ENCODE results near the gene PALD1. TPM values are rescaled to one million over a fixed set of nuclear protein-coding genes. Genes with fewer than 3 reads are reported as not detected.

The PALD1 gene
- total RNA-seq, 2 donors from 2014 or later, result 4.9 to 11.7 TPM

- no peak for TF ChIP-seq CTCF (IDR thresholded peaks at IDR 0.05)
- TF ChIP-seq POLR2A (IDR thresholded peaks at IDR 0.05), result no peak
- no peaks in the 10 kb centered on the region for H3K4me1 ChIP-seq
- intact Hi-C loops (cut with DNase I), result no loop called here
- WGBS, 2 donors, result 50 to 58% methylated on average over 9 of the region's 9 CpGs
- no peak for ATAC-seq
- H3K27me3 ChIP-seq, result no peaks in the 10 kb centered on the region
- H3K27ac ChIP-seq, result peak overlapping the region in 1 of 4 donors; percentile 68
- H3K9me3 ChIP-seq, result no peaks in the 10 kb centered on the region
- H3K36me3 ChIP-seq (replicated peaks in 1 of 2; ENCODE audit: insufficient read depth in 1 of 2, low read depth in 2 of 2), result no peaks in the 10 kb centered on the region
- DNase-seq, result peak in 1 of 4 donors; percentile 55
- H3K4me3 ChIP-seq, result no peak overlapping the region
Measured at GRCh38 chr10:70493660-70494234, 15.2 kb downstream of the PALD1 start.

GRCh38 chr10:70494536-70494935 lies 16.0 kb downstream of the PALD1 start:
- Histone ChIP-seq H3K9me3 (no peaks in the 10 kb centered on the region), H3K4me3 (no peak overlapping the region), H3K27ac (peak overlapping the region in 1 of 4 donors; percentile 68), H3K4me1 (no peaks in the 10 kb centered on the region), H3K36me3 (replicated peaks in 1 of 2; ENCODE audit: insufficient read depth in 1 of 2, low read depth in 2 of 2) (no peaks in the 10 kb centered on the region), H3K27me3 (no peaks in the 10 kb centered on the region)
- DNase-seq (no peak), ATAC-seq (peak; percentile 25)
- intact Hi-C loops (cut with DNase I), result no loop called here
- WGBS, 2 donors, result 46 to 69% methylated on average over 8 of the region's 8 CpGs
- no peak for TF ChIP-seq CTCF (IDR thresholded peaks at IDR 0.05)
- TF ChIP-seq POLR2A (IDR thresholded peaks at IDR 0.05), result no peak

GRCh38 chr10:70494966-70495365 lies 16.4 kb downstream of the PALD1 start:
- DNase-seq, result peak in 2 of 4 donors; percentile 15 to 72
- intact Hi-C loops (cut with DNase I), result no loop called here
- H3K27ac ChIP-seq, result peak overlapping the region in 1 of 4 donors; percentile 68
- 67 to 72% methylated on average over 13 of the region's 13 CpGs for WGBS, 2 donors
- H3K9me3 ChIP-seq, result no peaks in the 10 kb centered on the region
- ATAC-seq, result peak; percentile 33
- TF ChIP-seq POLR2A (IDR thresholded peaks at IDR 0.05), result no peak
- no peak for TF ChIP-seq CTCF (IDR thresholded peaks at IDR 0.05)
- no peaks in the 10 kb centered on the region for H3K36me3 ChIP-seq (replicated peaks in 1 of 2; ENCODE audit: insufficient read depth in 1 of 2, low read depth in 2 of 2)
- no peaks in the 10 kb centered on the region for H3K27me3 ChIP-seq
- H3K4me3 ChIP-seq, result no peak overlapping the region
- H3K4me1 ChIP-seq, result no peaks in the 10 kb centered on the region

- no peaks in the 10 kb centered on the region for H3K27me3 ChIP-seq
- H3K27ac ChIP-seq, result peak overlapping the region in 1 of 4 donors; percentile 51
- WGBS, 2 donors, result 76 to 81% methylated on average over 4 of the region's 4 CpGs
- no peaks in the 10 kb centered on the region for H3K36me3 ChIP-seq (replicated peaks in 1 of 2; ENCODE audit: insufficient read depth in 1 of 2, low read depth in 2 of 2)
- no peaks in the 10 kb centered on the region for H3K9me3 ChIP-seq
- TF ChIP-seq CTCF (IDR thresholded peaks at IDR 0.05) (no peak), POLR2A (IDR thresholded peaks at IDR 0.05) (no peak)
- H3K4me3 ChIP-seq, result no peak overlapping the region
- ATAC-seq (no peak), DNase-seq (no peak)
- intact Hi-C loops (cut with DNase I), result no loop called here
- peaks cover under 1% of the 10 kb centered on the region for H3K4me1 ChIP-seq
Measured at GRCh38 chr10:70495691-70496261, 17.2 kb downstream of the PALD1 start.

Data from body of pancreas (tissue), 4 donors.